ENCODE data around the gene ACOX3.
"Not testable (repeated sequence)": the region's sequence is repeated elsewhere in the genome, so short reads cannot be mapped to it uniquely, and the experiment has no call there.

Gene ACOX3

DNA sequence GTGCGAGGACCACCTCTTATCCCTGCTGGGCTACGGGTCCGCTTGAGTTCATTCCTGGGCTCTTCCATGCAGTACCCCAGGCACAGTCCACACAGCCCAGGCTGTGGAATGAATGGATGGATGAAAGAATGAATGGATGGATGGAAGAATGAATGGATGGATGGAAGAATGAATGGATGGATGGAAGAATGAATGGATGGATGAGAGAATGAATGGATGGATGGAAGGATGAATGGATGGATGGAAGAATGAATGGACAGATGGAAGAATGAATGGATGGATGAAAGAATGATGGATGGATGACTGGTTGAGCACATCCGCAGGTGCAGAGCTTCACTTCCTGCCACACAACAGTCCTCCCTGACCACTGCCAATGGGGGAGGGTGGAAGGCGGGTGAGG, 28.2 kb downstream of the ACOX3 start:
- no peak overlapping the region for H3K27ac ChIP-seq (ENCODE audit: low read length)
- H3K36me3 ChIP-seq (ENCODE audit: control insufficient read depth in 2 of 2, insufficient read depth in 2 of 2, low read length in 2 of 2): peaks cover 41 to 50% of the 10 kb centered on the region in 2 donors
- H3K27me3 ChIP-seq (ENCODE audit: control insufficient read depth in 1 of 2, insufficient read depth in 2 of 2, low read length in 2 of 2): no peaks in the 10 kb centered on the region

GRCh38 chr4:8411351-8412180, 29.0 kb downstream of the ACOX3 start:
- Histone ChIP-seq H3K9ac (ENCODE audit: low read length in 2 of 2) (no peak overlapping the region), H3K27ac (ENCODE audit: low read length) (no peak overlapping the region), H3K9me3 (ENCODE audit: control insufficient read depth in 2 of 2, low read length in 2 of 2) (no peaks in the 10 kb centered on the region), H3K27me3 (ENCODE audit: control insufficient read depth in 1 of 2, insufficient read depth in 2 of 2, low read length in 2 of 2) (no peaks in the 10 kb centered on the region), H3K4me3 (ENCODE audit: low read length in 2 of 2) (no peak overlapping the region), H3K36me3 (ENCODE audit: control insufficient read depth in 2 of 2, insufficient read depth in 2 of 2, low read length in 2 of 2) (peaks cover 41 to 50% of the 10 kb centered on the region in 2 donors), H3K4me1 (ENCODE audit: control insufficient read depth, insufficient read depth, low read length) (peaks cover 14% of the 10 kb centered on the region)

More for the DNA sequence above, 28.2 kb downstream of the ACOX3 start:
- Histone ChIP-seq H3K9me3 (ENCODE audit: control insufficient read depth in 2 of 2, low read length in 2 of 2) (no peaks in the 10 kb centered on the region), H3K9ac (ENCODE audit: low read length in 2 of 2) (no peak overlapping the region), H3K4me1 (ENCODE audit: control insufficient read depth, insufficient read depth, low read length) (peaks cover 14% of the 10 kb centered on the region), H3K4me3 (ENCODE audit: low read length in 2 of 2) (no peak overlapping the region)

GRCh38 chr4:8410641-8411271, 29.8 kb downstream of the ACOX3 start:
- Histone ChIP-seq H3K27ac (ENCODE audit: low read length) (no peak overlapping the region), H3K4me1 (ENCODE audit: control insufficient read depth, insufficient read depth, low read length) (peaks cover 14% of the 10 kb centered on the region), H3K4me3 (ENCODE audit: low read length in 2 of 2) (no peak overlapping the region), H3K27me3 (ENCODE audit: control insufficient read depth in 1 of 2, insufficient read depth in 2 of 2, low read length in 2 of 2) (no peaks in the 10 kb centered on the region), H3K9me3 (ENCODE audit: control insufficient read depth in 2 of 2, low read length in 2 of 2) (no peaks in the 10 kb centered on the region), H3K9ac (ENCODE audit: low read length in 2 of 2) (peak overlapping the region in 1 of 2 donors; percentile 36), H3K36me3 (ENCODE audit: control insufficient read depth in 2 of 2, insufficient read depth in 2 of 2, low read length in 2 of 2) (peaks cover 40 to 49% of the 10 kb centered on the region in 2 donors)

DNA sequence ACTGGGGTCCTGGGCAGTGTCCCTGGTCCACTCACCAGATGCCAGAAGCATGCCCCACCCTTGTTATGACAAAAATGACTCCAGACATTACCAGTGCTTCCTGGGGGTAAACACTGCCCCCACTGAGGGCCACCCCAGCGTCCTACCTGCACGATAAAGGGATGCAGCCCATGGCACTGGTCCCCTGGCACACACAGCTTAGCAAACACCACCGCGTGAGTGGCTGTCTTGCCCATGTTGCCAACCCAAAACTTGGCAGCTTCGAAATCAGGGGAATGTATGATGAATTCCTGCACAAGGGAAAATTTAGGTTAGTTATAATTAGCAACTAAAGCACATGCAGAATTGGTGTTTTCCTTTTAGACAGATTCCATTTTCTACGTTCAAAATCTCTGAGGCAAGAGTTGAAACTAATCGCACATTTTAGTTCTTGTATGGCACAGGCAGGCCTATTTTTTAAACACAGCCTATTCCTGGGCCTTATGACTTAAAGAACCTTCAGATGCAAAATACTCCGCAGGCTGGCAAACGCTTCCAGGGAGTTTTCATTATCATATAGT, 30.4 kb downstream of the ACOX3 start:
- H3K4me1 ChIP-seq (ENCODE audit: control insufficient read depth, insufficient read depth, low read length): peaks cover 14% of the 10 kb centered on the region
- peaks cover 43 to 52% of the 10 kb centered on the region in 2 donors for H3K36me3 ChIP-seq (ENCODE audit: control insufficient read depth in 2 of 2, insufficient read depth in 2 of 2, low read length in 2 of 2)
- H3K9ac ChIP-seq (ENCODE audit: low read length in 2 of 2): no peak overlapping the region
- no peaks in the 10 kb centered on the region for H3K27me3 ChIP-seq (ENCODE audit: control insufficient read depth in 1 of 2, insufficient read depth in 2 of 2, low read length in 2 of 2)
- H3K9me3 ChIP-seq (ENCODE audit: control insufficient read depth in 2 of 2, low read length in 2 of 2): no peaks in the 10 kb centered on the region
- H3K4me3 ChIP-seq (ENCODE audit: low read length in 2 of 2): no peak overlapping the region
- no peak overlapping the region for H3K27ac ChIP-seq (ENCODE audit: low read length)

GRCh38 chr4:8409264-8410065, 31.1 kb downstream of the ACOX3 start:
- H3K9ac ChIP-seq (ENCODE audit: low read length in 2 of 2): no peak overlapping the region
- H3K27ac ChIP-seq (ENCODE audit: low read length): no peak overlapping the region
- peaks cover 42 to 50% of the 10 kb centered on the region in 2 donors for H3K36me3 ChIP-seq (ENCODE audit: control insufficient read depth in 2 of 2, insufficient read depth in 2 of 2, low read length in 2 of 2)
- H3K9me3 ChIP-seq (ENCODE audit: control insufficient read depth in 2 of 2, low read length in 2 of 2): no peaks in the 10 kb centered on the region
- H3K4me3 ChIP-seq (ENCODE audit: low read length in 2 of 2): no peak overlapping the region
- peaks cover 14% of the 10 kb centered on the region for H3K4me1 ChIP-seq (ENCODE audit: control insufficient read depth, insufficient read depth, low read length)
- H3K27me3 ChIP-seq (ENCODE audit: control insufficient read depth in 1 of 2, insufficient read depth in 2 of 2, low read length in 2 of 2): no peaks in the 10 kb centered on the region

DNA sequence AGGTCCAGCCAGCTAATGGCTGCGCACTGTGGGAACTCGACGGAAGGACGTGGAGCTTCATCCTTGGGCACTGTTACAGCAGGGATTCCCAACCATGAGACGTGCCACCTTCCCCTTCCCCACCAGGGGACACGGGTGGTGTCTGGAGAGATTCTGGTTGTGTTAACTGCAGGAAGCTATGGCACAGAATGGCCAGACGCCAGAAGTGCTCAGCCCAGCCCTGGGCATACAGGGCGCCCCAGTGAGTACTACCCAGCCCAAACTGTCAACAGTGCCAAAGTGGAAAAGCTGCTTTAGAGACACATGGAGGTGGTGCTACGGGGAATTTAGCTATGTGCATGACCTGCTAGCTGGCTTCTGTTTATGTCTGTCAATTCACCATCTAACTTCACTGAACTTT, 32.8 kb downstream of the ACOX3 start:
- H3K36me3 ChIP-seq (ENCODE audit: control insufficient read depth in 2 of 2, insufficient read depth in 2 of 2, low read length in 2 of 2): peaks cover 37 to 42% of the 10 kb centered on the region in 2 donors
- no peak overlapping the region for H3K4me3 ChIP-seq (ENCODE audit: low read length in 2 of 2)
- no peaks in the 10 kb centered on the region for H3K27me3 ChIP-seq (ENCODE audit: control insufficient read depth in 1 of 2, insufficient read depth in 2 of 2, low read length in 2 of 2)
- peaks cover 22% of the 10 kb centered on the region for H3K4me1 ChIP-seq (ENCODE audit: control insufficient read depth, insufficient read depth, low read length)
- no peak overlapping the region for H3K9ac ChIP-seq (ENCODE audit: low read length in 2 of 2)
- no peaks in the 10 kb centered on the region for H3K9me3 ChIP-seq (ENCODE audit: control insufficient read depth in 2 of 2, low read length in 2 of 2)
- H3K27ac ChIP-seq (ENCODE audit: low read length): no peak overlapping the region

GRCh38 chr4:8407316-8407715, 33.2 kb downstream of the ACOX3 start:
- Histone ChIP-seq H3K4me3 (ENCODE audit: low read length in 2 of 2) (no peak overlapping the region), H3K4me1 (ENCODE audit: control insufficient read depth, insufficient read depth, low read length) (peaks cover 26% of the 10 kb centered on the region), H3K27ac (ENCODE audit: low read length) (no peak overlapping the region), H3K27me3 (ENCODE audit: control insufficient read depth in 1 of 2, insufficient read depth in 2 of 2, low read length in 2 of 2) (no peaks in the 10 kb centered on the region), H3K36me3 (ENCODE audit: control insufficient read depth in 2 of 2, insufficient read depth in 2 of 2, low read length in 2 of 2) (peaks cover 37 to 39% of the 10 kb centered on the region in 2 donors), H3K9ac (ENCODE audit: low read length in 2 of 2) (no peak overlapping the region), H3K9me3 (ENCODE audit: control insufficient read depth in 2 of 2, low read length in 2 of 2) (no peaks in the 10 kb centered on the region)

- not testable (repeated sequence) for H3K27ac ChIP-seq (ENCODE audit: low read length); H3K4me3 ChIP-seq (ENCODE audit: low read length in 2 of 2); H3K27me3 ChIP-seq (ENCODE audit: control insufficient read depth in 1 of 2, insufficient read depth in 2 of 2, low read length in 2 of 2); H3K9ac ChIP-seq (ENCODE audit: low read length in 2 of 2); H3K9me3 ChIP-seq (ENCODE audit: control insufficient read depth in 2 of 2, low read length in 2 of 2)
- Histone ChIP-seq H3K36me3 (ENCODE audit: control insufficient read depth in 2 of 2, insufficient read depth in 2 of 2, low read length in 2 of 2) (peaks cover 36 to 37% of the 10 kb centered on the region in 2 donors), H3K4me1 (ENCODE audit: control insufficient read depth, insufficient read depth, low read length) (peaks cover 30% of the 10 kb centered on the region)
Observed at GRCh38 chr4:8406887-8407286, 33.6 kb downstream of the ACOX3 start.

GRCh38 chr4:8405516-8405875, 35.0 kb downstream of the ACOX3 start:
- H3K9ac ChIP-seq (ENCODE audit: low read length in 2 of 2): no peak overlapping the region
- H3K9me3 ChIP-seq (ENCODE audit: control insufficient read depth in 2 of 2, low read length in 2 of 2): no peaks in the 10 kb centered on the region
- H3K4me1 ChIP-seq (ENCODE audit: control insufficient read depth, insufficient read depth, low read length): peaks cover 31% of the 10 kb centered on the region
- H3K27me3 ChIP-seq (ENCODE audit: control insufficient read depth in 1 of 2, insufficient read depth in 2 of 2, low read length in 2 of 2): no peaks in the 10 kb centered on the region
- no peak overlapping the region for H3K4me3 ChIP-seq (ENCODE audit: low read length in 2 of 2)
- H3K36me3 ChIP-seq (ENCODE audit: control insufficient read depth in 2 of 2, insufficient read depth in 2 of 2, low read length in 2 of 2): peaks cover 33 to 37% of the 10 kb centered on the region in 2 donors
- no peak overlapping the region for H3K27ac ChIP-seq (ENCODE audit: low read length)

GRCh38 chr4:8404791-8405515, 35.6 kb downstream of the ACOX3 start:
- Histone ChIP-seq H3K9ac (ENCODE audit: low read length in 2 of 2) (no peak overlapping the region), H3K36me3 (ENCODE audit: control insufficient read depth in 2 of 2, insufficient read depth in 2 of 2, low read length in 2 of 2) (peaks cover 28 to 36% of the 10 kb centered on the region in 2 donors), H3K27me3 (ENCODE audit: control insufficient read depth in 1 of 2, insufficient read depth in 2 of 2, low read length in 2 of 2) (no peaks in the 10 kb centered on the region), H3K4me1 (ENCODE audit: control insufficient read depth, insufficient read depth, low read length) (peaks cover 27% of the 10 kb centered on the region), H3K4me3 (ENCODE audit: low read length in 2 of 2) (no peak overlapping the region), H3K27ac (ENCODE audit: low read length) (no peak overlapping the region), H3K9me3 (ENCODE audit: control insufficient read depth in 2 of 2, low read length in 2 of 2) (no peaks in the 10 kb centered on the region)

All from stomach smooth muscle (tissue), 2 donors.